ENCODE data around the gene GABRG3.

- no peak for TF ChIP-seq CTCF (IDR thresholded peaks at IDR 0.05; ENCODE audit: insufficient read depth, low read depth, low read length)
- no peak for TF ChIP-seq EZH2 (IDR thresholded peaks at IDR 0.05; ENCODE audit: insufficient read depth, low read length)
Measured at GRCh38 chr15:27278761-27279160, 307.8 kb downstream of the GABRG3 start.

All from astrocyte (in vitro differentiated cells and primary cell).